Measurements from ENCODE around the gene SEPTIN12.
A peak's percentile ranks its signal among the peaks of the same experiment; 100 is the strongest.

The SEPTIN12 gene

GRCh38 chr16:4765511-4766474, 22.4 kb downstream of the SEPTIN12 start:
- H3K9me2 ChIP-seq (ENCODE audit: low read depth, low read length): no peaks in the 10 kb centered on the region
- no peaks in the 10 kb centered on the region for H3K27me3 ChIP-seq (ENCODE audit: insufficient read depth, low read length)
- H3K9ac ChIP-seq (ENCODE audit: low read length): peak overlapping the region; percentile 85
- peaks cover 25% of the 10 kb centered on the region for H3K36me3 ChIP-seq (ENCODE audit: insufficient read depth, low read length)
- TF ChIP-seq EZH2 (IDR thresholded peaks at IDR 0.05; ENCODE audit: borderline replicate concordance, low read length): no peak
- TF ChIP-seq, protein P1, sequence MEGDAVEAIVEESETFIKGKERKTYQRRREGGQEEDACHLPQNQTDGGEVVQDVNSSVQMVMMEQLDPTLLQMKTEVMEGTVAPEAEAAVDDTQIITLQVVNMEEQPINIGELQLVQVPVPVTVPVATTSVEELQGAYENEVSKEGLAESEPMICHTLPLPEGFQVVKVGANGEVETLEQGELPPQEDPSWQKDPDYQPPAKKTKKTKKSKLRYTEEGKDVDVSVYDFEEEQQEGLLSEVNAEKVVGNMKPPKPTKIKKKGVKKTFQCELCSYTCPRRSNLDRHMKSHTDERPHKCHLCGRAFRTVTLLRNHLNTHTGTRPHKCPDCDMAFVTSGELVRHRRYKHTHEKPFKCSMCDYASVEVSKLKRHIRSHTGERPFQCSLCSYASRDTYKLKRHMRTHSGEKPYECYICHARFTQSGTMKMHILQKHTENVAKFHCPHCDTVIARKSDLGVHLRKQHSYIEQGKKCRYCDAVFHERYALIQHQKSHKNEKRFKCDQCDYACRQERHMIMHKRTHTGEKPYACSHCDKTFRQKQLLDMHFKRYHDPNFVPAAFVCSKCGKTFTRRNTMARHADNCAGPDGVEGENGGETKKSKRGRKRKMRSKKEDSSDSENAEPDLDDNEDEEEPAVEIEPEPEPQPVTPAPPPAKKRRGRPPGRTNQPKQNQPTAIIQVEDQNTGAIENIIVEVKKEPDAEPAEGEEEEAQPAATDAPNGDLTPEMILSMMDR (IDR thresholded peaks at IDR 0.05; ENCODE audit: low read length): no peak
- H2AFZ ChIP-seq (ENCODE audit: low read length): no peak overlapping the region
- H3K4me2 ChIP-seq (ENCODE audit: low read length): peak overlapping the region; percentile 81
- no peaks in the 10 kb centered on the region for H3K9me3 ChIP-seq (ENCODE audit: low read length)
- H3K4me1 ChIP-seq (ENCODE audit: insufficient read depth, low read length, severe bottlenecking): peaks cover 13% of the 10 kb centered on the region
- H4K20me1 ChIP-seq (ENCODE audit: insufficient read depth, low read length): no peaks in the 10 kb centered on the region
- H3K27ac ChIP-seq (ENCODE audit: low read depth, low read length, poor library complexity, severe bottlenecking): no peak overlapping the region
- peaks cover 9% of the 10 kb centered on the region; the same call in 1 of the 2 replicates for H3F3A ChIP-seq (ENCODE audit: insufficient read depth, low read length)
- no peaks in the 10 kb centered on the region for H3K79me2 ChIP-seq (ENCODE audit: insufficient read depth, low read length)
- H3K4me3 ChIP-seq (ENCODE audit: low read depth, low read length, poor library complexity, severe bottlenecking): peak overlapping the region; percentile 86

- Histone ChIP-seq H3K79me2 (ENCODE audit: insufficient read depth, low read length) (no peaks in the 10 kb centered on the region), H3K4me2 (ENCODE audit: low read length) (no peak overlapping the region), H3K27ac (ENCODE audit: low read depth, low read length, poor library complexity, severe bottlenecking) (no peak overlapping the region), H3K4me3 (ENCODE audit: low read depth, low read length, poor library complexity, severe bottlenecking) (no peak overlapping the region), H4K20me1 (ENCODE audit: insufficient read depth, low read length) (no peaks in the 10 kb centered on the region), H3K9me2 (ENCODE audit: low read depth, low read length) (no peaks in the 10 kb centered on the region), H3K9me3 (ENCODE audit: low read length) (no peaks in the 10 kb centered on the region), H2AFZ (ENCODE audit: low read length) (no peak overlapping the region), H3K4me1 (ENCODE audit: insufficient read depth, low read length, severe bottlenecking) (peaks cover 13% of the 10 kb centered on the region), H3F3A (ENCODE audit: insufficient read depth, low read length) (no peaks in the 10 kb centered on the region), H3K36me3 (ENCODE audit: insufficient read depth, low read length) (peaks cover 43% of the 10 kb centered on the region), H3K27me3 (ENCODE audit: insufficient read depth, low read length) (no peaks in the 10 kb centered on the region), H3K9ac (ENCODE audit: low read length) (no peak overlapping the region)
- TF ChIP-seq, protein P1 (IDR thresholded peaks at IDR 0.05; ENCODE audit: low read length): no peak
- TF ChIP-seq EZH2 (IDR thresholded peaks at IDR 0.05; ENCODE audit: borderline replicate concordance, low read length): no peak
Measured at GRCh38 chr16:4763791-4764190, 24.4 kb downstream of the SEPTIN12 start.

DNA sequence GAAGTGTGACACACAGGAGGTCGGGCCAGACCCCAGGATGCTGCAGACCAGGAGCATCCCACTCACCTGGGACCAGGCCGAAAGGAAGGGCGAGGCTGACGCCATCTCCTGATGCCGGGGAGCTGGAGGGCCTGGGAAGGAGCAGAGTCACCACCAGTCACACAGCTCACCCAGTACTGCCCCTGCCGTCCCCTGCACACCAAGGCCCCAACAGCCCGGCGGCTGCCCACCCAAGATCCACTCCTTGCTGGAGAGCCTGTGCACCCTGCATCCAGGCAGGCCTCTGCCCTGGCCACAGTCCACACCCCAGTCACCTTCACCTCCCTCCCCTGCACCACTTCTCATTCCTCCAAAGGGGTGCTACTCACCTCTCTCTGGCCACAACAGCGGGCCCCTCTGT, 25.9 kb downstream of the SEPTIN12 start:
- Histone ChIP-seq H2AFZ (ENCODE audit: low read length) (no peak overlapping the region), H3K9me2 (ENCODE audit: low read depth, low read length) (no peaks in the 10 kb centered on the region), H3K27me3 (ENCODE audit: insufficient read depth, low read length) (no peaks in the 10 kb centered on the region), H3F3A (ENCODE audit: insufficient read depth, low read length) (no peaks in the 10 kb centered on the region), H3K79me2 (ENCODE audit: insufficient read depth, low read length) (no peaks in the 10 kb centered on the region), H3K4me3 (ENCODE audit: low read depth, low read length, poor library complexity, severe bottlenecking) (no peak overlapping the region), H3K27ac (ENCODE audit: low read depth, low read length, poor library complexity, severe bottlenecking) (no peak overlapping the region), H3K9ac (ENCODE audit: low read length) (no peak overlapping the region), H4K20me1 (ENCODE audit: insufficient read depth, low read length) (no peaks in the 10 kb centered on the region), H3K4me2 (ENCODE audit: low read length) (no peak overlapping the region), H3K9me3 (ENCODE audit: low read length) (no peaks in the 10 kb centered on the region), H3K36me3 (ENCODE audit: insufficient read depth, low read length) (peaks cover 54% of the 10 kb centered on the region), H3K4me1 (ENCODE audit: insufficient read depth, low read length, severe bottlenecking) (peaks cover 7% of the 10 kb centered on the region)
- no peak for TF ChIP-seq EZH2 (IDR thresholded peaks at IDR 0.05; ENCODE audit: borderline replicate concordance, low read length)
- TF ChIP-seq, protein P1 (IDR thresholded peaks at IDR 0.05; ENCODE audit: low read length): no peak

Measured in OCI-LY1 (cell line).